CD8-positive, alpha-beta memory T cell (primary cell): ENCODE results near the gene MYH13. TPM values are rescaled to one million over a fixed set of nuclear protein-coding genes. Genes with fewer than 3 reads are reported as not detected.

Experiments used
- CTCF ChIA-PET: fragments of 350-600 bp; sonication (Branson Sonifier 250); formaldehyde crosslinking; loops from one replicate; lab custom pipeline; 2021; ENCODE audit warnings: antibody characterized with exemption; lab: Charles Lee
- POLR2A ChIA-PET: fragments of 350-600 bp; sonication (Branson Sonifier 250); formaldehyde crosslinking; loops from one replicate; lab custom pipeline; 2021; ENCODE audit warnings: antibody characterized with exemption; lab: Charles Lee
- DNase-seq, 5 donors: peaks; one replicate each; pipeline versions ENCODE4 v3.0.0 to v3.0.0-alpha.2; 2020 to 2022; ENCODE audit warnings: mixed read lengths in 1 of 5
- H3K27ac ChIP-seq: one replicate; pipeline ENCODE4 v1.7.0; 2013; ENCODE audit warnings: low read depth, mild to moderate bottlenecking, low read length, moderate library complexity
- H3K27me3 ChIP-seq: 2 replicates; pipeline ENCODE4 v1.7.0; 2013; ENCODE audit warnings: low read length, mild to moderate bottlenecking; ENCODE audit not compliant: insufficient read depth, poor library complexity, severe bottlenecking
- H3K36me3 ChIP-seq: 2 replicates; pipeline ENCODE4 v1.7.0; 2013; ENCODE audit warnings: mild to moderate bottlenecking, low read length, moderate library complexity; ENCODE audit not compliant: insufficient read depth
- H3K4me1 ChIP-seq: 2 replicates; pipeline ENCODE4 v1.7.0; 2013; ENCODE audit warnings: mild to moderate bottlenecking, low read length, moderate library complexity; ENCODE audit not compliant: insufficient read depth
- H3K4me3 ChIP-seq: 2 replicates; pipeline ENCODE4 v1.7.0; 2013; ENCODE audit warnings: mild to moderate bottlenecking, low read length
- H3K9me3 ChIP-seq: 2 replicates; pipeline ENCODE4 v1.7.0; 2013; ENCODE audit warnings: mild to moderate bottlenecking, low read length
- H3K27ac Mint-ChIP-seq, 8 donors: one replicate each; pipeline ENCODE4 v1.8.0; 2020 to 2021; ENCODE audit warnings: mixed read lengths in 8 of 8, mild to moderate bottlenecking in 6 of 8, inconsistent platforms in 3 of 8, moderate library complexity in 3 of 8
- H3K27me3 Mint-ChIP-seq, 2 donors: one replicate each; pipeline ENCODE4 v1.8.0; 2020 to 2021; ENCODE audit warnings: mixed read lengths in 2 of 2, mild to moderate bottlenecking in 1 of 2, moderate library complexity in 1 of 2
- H3K36me3 Mint-ChIP-seq, 3 donors: one replicate each; pipeline ENCODE4 v1.8.0; 2020 to 2021; ENCODE audit warnings: mixed read lengths in 3 of 3, inconsistent platforms in 1 of 3, mild to moderate bottlenecking in 1 of 3
- H3K4me1 Mint-ChIP-seq, 3 donors: one replicate each; pipeline ENCODE4 v1.8.0; 2020 to 2021; ENCODE audit warnings: mixed read lengths in 3 of 3, inconsistent platforms in 1 of 3, mild to moderate bottlenecking in 1 of 3
- H3K4me3 Mint-ChIP-seq, 7 donors: one replicate each; pipeline ENCODE4 v1.8.0; 2020 to 2021; ENCODE audit warnings: mixed read lengths in 7 of 7, mild to moderate bottlenecking in 6 of 7, moderate library complexity in 4 of 7, inconsistent platforms in 2 of 7
- H3K9me3 Mint-ChIP-seq, 5 donors: one replicate each; pipeline ENCODE4 v1.8.0; 2020 to 2022; ENCODE audit warnings: mixed read lengths in 5 of 5, mild to moderate bottlenecking in 3 of 5, moderate library complexity in 2 of 5, inconsistent platforms in 1 of 5
- polyA plus RNA-seq: library from polyadenylated mRNA; unstranded; fragments of 300-500 nt; fragmentation: Illumina TruSeq; gene quantifications from one replicate; pipeline ENCODE4 v1.2.3, GENCODE V29; 2021
- total RNA-seq, 2 experiments: library from RNA; stranded (reverse); gene quantifications; one replicate each; pipeline ENCODE4 v1.2.3, GENCODE V29; 2021

Gene MYH13
- total and polyA plus RNA-seq, 3 experiments from 2014 or later: not detected

- Mint-ChIP-seq H3K27me3 (peaks cover 9 to 37% of the 10 kb centered on the region in 2 donors), H3K4me1 (no peaks in the 10 kb centered on the region), H3K4me3 (no peak overlapping the region), H3K27ac (no peak overlapping the region), H3K9me3 (peaks cover 0 to 5% (median 0%) of the 10 kb centered on the region in 5 donors), H3K36me3 (no peaks in the 10 kb centered on the region)
- CTCF ChIA-PET: no interaction called here
- DNase-seq: no peak
- Histone ChIP-seq H3K4me1 (no peaks in the 10 kb centered on the region), H3K4me3 (no peak overlapping the region), H3K27ac (no peak overlapping the region), H3K36me3 (no peaks in the 10 kb centered on the region), H3K9me3 (no peaks in the 10 kb centered on the region), H3K27me3 (no peaks in the 10 kb centered on the region)
- POLR2A ChIA-PET: no interaction called here
Observed at GRCh38 chr17:10396524-10397163, 23.8 kb upstream of the MYH13 start.

GRCh38 chr17:10394201-10394887 is 21.5 kb upstream of the MYH13 start:
- Histone ChIP-seq H3K4me1 (no peaks in the 10 kb centered on the region), H3K36me3 (no peaks in the 10 kb centered on the region), H3K4me3 (no peak overlapping the region), H3K9me3 (no peaks in the 10 kb centered on the region), H3K27me3 (no peaks in the 10 kb centered on the region), H3K27ac (no peak overlapping the region)
- Mint-ChIP-seq H3K4me1 (no peaks in the 10 kb centered on the region), H3K27me3 (peaks cover 5 to 30% of the 10 kb centered on the region in 2 donors), H3K36me3 (no peaks in the 10 kb centered on the region), H3K27ac (no peak overlapping the region), H3K4me3 (no peak overlapping the region), H3K9me3 (no peaks in the 10 kb centered on the region)
- ChIA-PET POLR2A (no interaction called here), CTCF (no interaction called here)
- DNase-seq: no peak

- peaks cover 7 to 34% of the 10 kb centered on the region in 2 donors for H3K27me3 Mint-ChIP-seq
- H3K9me3 Mint-ChIP-seq: no peaks in the 10 kb centered on the region
- H3K27ac Mint-ChIP-seq: no peak overlapping the region
- Histone ChIP-seq H3K4me3 (no peak overlapping the region), H3K9me3 (no peaks in the 10 kb centered on the region), H3K27ac (no peak overlapping the region), H3K27me3 (no peaks in the 10 kb centered on the region), H3K4me1 (no peaks in the 10 kb centered on the region), H3K36me3 (no peaks in the 10 kb centered on the region)
- no peaks in the 10 kb centered on the region for H3K36me3 Mint-ChIP-seq
- ChIA-PET CTCF (no interaction called here), POLR2A (no interaction called here)
- no peak overlapping the region for H3K4me3 Mint-ChIP-seq
- H3K4me1 Mint-ChIP-seq: no peaks in the 10 kb centered on the region
- DNase-seq: no peak
Observed at GRCh38 chr17:10392880-10393279, 20.1 kb upstream of the MYH13 start.

- Mint-ChIP-seq H3K36me3 (no peaks in the 10 kb centered on the region), H3K4me1 (no peaks in the 10 kb centered on the region), H3K9me3 (no peaks in the 10 kb centered on the region), H3K4me3 (no peak overlapping the region), H3K27ac (no peak overlapping the region), H3K27me3 (peaks cover 6 to 8% of the 10 kb centered on the region in 2 donors)
- no peaks in the 10 kb centered on the region for H3K36me3 ChIP-seq
- H3K4me1 ChIP-seq: no peaks in the 10 kb centered on the region
- ChIA-PET POLR2A (no interaction called here), CTCF (no interaction called here)
- no peaks in the 10 kb centered on the region for H3K9me3 ChIP-seq
- no peak overlapping the region for H3K4me3 ChIP-seq
- DNase-seq: no peak
- no peaks in the 10 kb centered on the region for H3K27me3 ChIP-seq
- H3K27ac ChIP-seq: no peak overlapping the region
Observed at GRCh38 chr17:10385871-10386270, 13.1 kb upstream of the MYH13 start.

DNA sequence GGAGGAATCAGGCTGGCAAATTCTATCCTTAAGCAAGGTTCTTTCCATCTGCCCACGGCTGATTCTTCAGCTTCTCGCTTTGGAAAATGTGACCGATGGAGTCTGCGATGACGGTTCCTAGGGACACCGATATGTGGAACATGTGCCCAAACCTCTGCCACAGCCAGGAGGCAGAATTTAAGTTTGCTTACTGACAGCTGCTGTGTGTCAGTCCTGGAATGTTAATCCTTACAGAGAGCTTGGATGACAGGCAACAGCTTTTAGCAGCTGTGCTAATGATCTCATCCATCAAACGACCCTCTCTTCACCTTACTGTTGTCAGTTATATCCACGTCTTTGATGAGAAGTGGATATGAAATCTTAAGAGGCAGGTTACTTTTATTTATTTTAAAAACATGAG is 11.4 kb upstream of the MYH13 start:
- H3K27me3 ChIP-seq: no peaks in the 10 kb centered on the region
- CTCF ChIA-PET: no interaction called here

DNA sequence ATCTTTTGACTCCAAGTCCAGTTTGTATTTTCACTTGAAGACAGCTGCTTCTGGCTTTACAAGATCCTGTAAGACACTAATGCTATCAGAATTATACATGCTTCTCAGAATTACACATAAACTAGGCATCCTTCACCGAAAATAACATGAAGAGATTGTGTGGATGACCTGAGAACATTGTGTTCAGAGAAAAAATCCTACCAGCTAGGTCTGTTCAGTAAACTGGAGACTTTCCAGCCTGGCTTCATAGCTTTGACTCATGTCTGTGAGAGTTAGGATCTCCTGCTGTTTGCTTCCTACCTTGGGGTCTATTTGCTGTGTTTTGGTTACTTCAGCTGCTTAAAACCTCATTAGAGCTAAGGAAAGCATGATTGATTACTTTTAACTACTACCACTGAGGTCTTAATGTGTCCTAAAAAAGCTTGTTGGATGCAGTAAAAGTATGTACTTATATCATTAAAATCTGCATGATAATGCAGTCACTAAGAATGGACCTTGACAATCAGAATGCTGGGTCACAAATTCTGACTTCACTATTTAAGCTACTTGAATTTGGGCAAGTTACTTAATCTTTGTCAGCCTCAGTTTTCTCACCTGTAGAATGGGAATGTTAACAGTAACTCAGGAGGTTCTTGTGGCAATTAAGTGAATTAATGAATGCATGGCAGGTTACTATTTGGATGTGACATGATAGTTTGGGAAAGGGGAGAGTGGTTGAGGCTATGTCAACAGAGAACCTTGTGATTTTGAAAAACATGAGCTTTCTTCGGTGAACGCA is 8.0 kb upstream of the MYH13 start:
- Histone ChIP-seq H3K27me3 (no peaks in the 10 kb centered on the region), H3K4me3 (no peak overlapping the region), H3K9me3 (no peaks in the 10 kb centered on the region), H3K4me1 (no peaks in the 10 kb centered on the region), H3K36me3 (no peaks in the 10 kb centered on the region), H3K27ac (no peak overlapping the region)
- Mint-ChIP-seq H3K4me3 (no peak overlapping the region), H3K27me3 (peaks cover 3 to 9% of the 10 kb centered on the region in 2 donors), H3K9me3 (peaks cover 0 to 2% (median 0%) of the 10 kb centered on the region in 5 donors), H3K4me1 (no peaks in the 10 kb centered on the region), H3K27ac (no peak overlapping the region), H3K36me3 (no peaks in the 10 kb centered on the region)
- ChIA-PET POLR2A (no interaction called here), CTCF (no interaction called here)
- DNase-seq: no peak

More for the DNA sequence above, 11.4 kb upstream of the MYH13 start:
- H3K36me3 ChIP-seq: no peaks in the 10 kb centered on the region
- POLR2A ChIA-PET: no interaction called here
- H3K36me3 Mint-ChIP-seq: no peaks in the 10 kb centered on the region
- H3K9me3 ChIP-seq: no peaks in the 10 kb centered on the region
- no peak for DNase-seq
- H3K4me3 Mint-ChIP-seq: no peak overlapping the region
- no peaks in the 10 kb centered on the region for H3K4me1 ChIP-seq
- peaks cover 6% of the 10 kb centered on the region in 2 donors for H3K27me3 Mint-ChIP-seq
- H3K27ac Mint-ChIP-seq: no peak overlapping the region
- H3K4me1 Mint-ChIP-seq: no peaks in the 10 kb centered on the region
- no peak overlapping the region for H3K27ac ChIP-seq
- H3K9me3 Mint-ChIP-seq: peaks cover 0 to 2% (median 0%) of the 10 kb centered on the region in 5 donors
- H3K4me3 ChIP-seq: no peak overlapping the region

DNA sequence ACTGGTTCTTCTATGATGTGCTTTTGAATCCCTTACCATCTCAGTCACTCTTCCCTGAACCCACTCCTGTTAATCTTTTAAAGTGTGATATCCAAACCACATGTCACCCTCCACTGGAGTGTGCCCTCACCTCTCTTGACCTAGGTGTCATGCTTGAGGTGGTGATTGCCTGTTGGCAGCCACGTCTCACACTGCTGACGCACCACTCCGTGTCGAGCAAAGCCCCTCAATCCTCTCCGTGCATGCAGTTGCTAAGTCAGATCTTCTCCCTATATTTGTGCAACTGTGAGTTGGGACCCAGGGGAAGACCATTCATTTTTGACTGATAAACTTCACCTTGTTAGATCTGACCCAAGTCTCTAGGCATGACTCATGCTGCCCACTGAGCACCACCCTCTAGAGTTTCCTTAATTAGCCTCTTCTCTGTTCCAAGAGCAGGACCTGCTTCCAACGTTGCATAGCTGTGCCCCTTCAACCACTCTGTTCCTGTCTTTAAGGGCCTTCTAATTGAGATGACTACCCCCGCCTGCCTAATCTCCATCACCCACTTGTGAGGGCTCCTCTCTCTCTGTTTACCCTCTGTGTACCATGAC is 2.7 kb downstream of the MYH13 start:
- Mint-ChIP-seq H3K36me3 (no peaks in the 10 kb centered on the region), H3K27me3 (peaks cover 5 to 8% of the 10 kb centered on the region in 2 donors), H3K4me1 (no peaks in the 10 kb centered on the region), H3K27ac (no peak overlapping the region), H3K9me3 (peaks cover 0 to 2% (median 0%) of the 10 kb centered on the region in 5 donors), H3K4me3 (no peak overlapping the region)
- Histone ChIP-seq H3K4me3 (no peak overlapping the region), H3K36me3 (no peaks in the 10 kb centered on the region), H3K27me3 (no peaks in the 10 kb centered on the region), H3K27ac (no peak overlapping the region), H3K9me3 (no peaks in the 10 kb centered on the region), H3K4me1 (no peaks in the 10 kb centered on the region)
- ChIA-PET POLR2A (no interaction called here), CTCF (no interaction called here)
- DNase-seq: no peak

- H3K4me3 Mint-ChIP-seq: no peak overlapping the region
- CTCF ChIA-PET: no interaction called here
- Histone ChIP-seq H3K9me3 (no peaks in the 10 kb centered on the region), H3K27ac (no peak overlapping the region), H3K27me3 (no peaks in the 10 kb centered on the region), H3K4me1 (no peaks in the 10 kb centered on the region), H3K4me3 (no peak overlapping the region), H3K36me3 (no peaks in the 10 kb centered on the region)
- no peak for DNase-seq
- H3K27me3 Mint-ChIP-seq: peaks cover 4% of the 10 kb centered on the region in 2 donors
- POLR2A ChIA-PET: no interaction called here
- no peaks in the 10 kb centered on the region for H3K4me1 Mint-ChIP-seq
- H3K36me3 Mint-ChIP-seq: no peaks in the 10 kb centered on the region
- H3K9me3 Mint-ChIP-seq: peaks cover 0 to 2% (median 0%) of the 10 kb centered on the region in 5 donors
- H3K27ac Mint-ChIP-seq: no peak overlapping the region
Observed at GRCh38 chr17:10369239-10369638, 3.6 kb downstream of the MYH13 start.
